A549 treated with AZD9567 at 1 μM for 4 hours (cell line): ENCODE measurements around the gene METTL25. TPM values are rescaled to one million over a fixed set of nuclear protein-coding genes. Genes with fewer than 3 reads are reported as not detected.

Experiments
- total RNA-seq: library from RNA; stranded (reverse); fragments of 200-300 nt; extraction: Qiagen RNA extraction; gene quantifications from 5 replicates; pipeline ENCODE4 v1.2.3, GENCODE V29; 2022; ENCODE audit not compliant: insufficient read depth

METTL25 gene
- total RNA-seq: 2.6 to 3.5 TPM (median 3.0 TPM) in 4 of 5 replicates, not detected in the other

GRCh38 chr12:82358200-82359114 lies at the start of gene METTL25, which contains the start of gene CCDC59:
METTL25 (plus strand) TSS chr12:82358529; CDS start chr12:82358566, 37 bp downstream.
CCDC59 (minus strand) TSS chr12:82358387; CDS start chr12:82358376, 11 bp downstream.

Other genes with a start within 250 kb of the METTL25 start
- gene CCDC59, start 142 bp upstream of the METTL25 start, total RNA-seq: 44.6 to 52.8 TPM (median 47.9 TPM) in 5 replicates